SK-N-SH (cell line): Measurements from ENCODE around the gene HLA-E.

ENCODE experiments used
- ELF1 ChIP-seq: IDR thresholded peaks from 2 replicates; pipeline ENCODE4 v1.4.0; 2012
- TF ChIP-seq, protein P1 (sequence below): fragments of 200-600 bp; sonication (generic); IDR thresholded peaks from 2 replicates; pipeline ENCODE4 v1.6.1; 2017; ENCODE audit warnings: antibody characterized with exemption, mild to moderate bottlenecking, moderate library complexity

GRCh38 chr6:30470968-30471367 lies 18.3 kb upstream of the HLA-E start:
- TF ChIP-seq ELF1: no peak
- TF ChIP-seq, protein P1, sequence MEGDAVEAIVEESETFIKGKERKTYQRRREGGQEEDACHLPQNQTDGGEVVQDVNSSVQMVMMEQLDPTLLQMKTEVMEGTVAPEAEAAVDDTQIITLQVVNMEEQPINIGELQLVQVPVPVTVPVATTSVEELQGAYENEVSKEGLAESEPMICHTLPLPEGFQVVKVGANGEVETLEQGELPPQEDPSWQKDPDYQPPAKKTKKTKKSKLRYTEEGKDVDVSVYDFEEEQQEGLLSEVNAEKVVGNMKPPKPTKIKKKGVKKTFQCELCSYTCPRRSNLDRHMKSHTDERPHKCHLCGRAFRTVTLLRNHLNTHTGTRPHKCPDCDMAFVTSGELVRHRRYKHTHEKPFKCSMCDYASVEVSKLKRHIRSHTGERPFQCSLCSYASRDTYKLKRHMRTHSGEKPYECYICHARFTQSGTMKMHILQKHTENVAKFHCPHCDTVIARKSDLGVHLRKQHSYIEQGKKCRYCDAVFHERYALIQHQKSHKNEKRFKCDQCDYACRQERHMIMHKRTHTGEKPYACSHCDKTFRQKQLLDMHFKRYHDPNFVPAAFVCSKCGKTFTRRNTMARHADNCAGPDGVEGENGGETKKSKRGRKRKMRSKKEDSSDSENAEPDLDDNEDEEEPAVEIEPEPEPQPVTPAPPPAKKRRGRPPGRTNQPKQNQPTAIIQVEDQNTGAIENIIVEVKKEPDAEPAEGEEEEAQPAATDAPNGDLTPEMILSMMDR: no peak
